AG09319 (cell line): ENCODE measurements around the gene IFT22.

ENCODE experiments used
- DNase-seq: peaks from one replicate; pipeline ENCODE4 v3.0.0-alpha.2; 2010; ENCODE audit warnings: low read depth; ENCODE audit errors: extremely low read depth
- TF ChIP-seq, protein P1 (sequence below): IDR thresholded peaks from 2 replicates; pipeline ENCODE4 v1.5.1; 2011; ENCODE audit warnings: low read depth, mild to moderate bottlenecking, inconsistent platforms, low read length, moderate library complexity

IFT22 gene

DNA sequence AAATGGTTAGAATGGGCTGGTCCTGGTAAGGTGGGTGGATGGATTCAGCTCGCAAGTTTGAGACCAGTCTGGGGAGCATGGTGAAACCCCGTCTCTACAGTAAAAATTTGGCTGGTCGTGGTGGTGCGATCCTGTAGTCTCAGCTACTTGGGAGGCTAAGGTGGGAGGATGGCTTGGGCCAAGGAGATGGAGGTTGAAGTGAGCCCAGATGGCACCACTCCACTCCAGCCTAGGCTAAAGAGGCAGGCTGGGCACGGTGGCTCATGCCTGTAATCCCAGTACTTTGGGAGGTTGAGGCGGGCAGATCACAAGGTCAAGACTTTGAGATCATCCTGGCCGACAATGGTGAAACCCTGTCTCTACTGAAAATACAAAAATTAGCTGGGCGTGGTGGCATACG is 15.3 kb downstream of the IFT22 start:
- TF ChIP-seq, protein P1, sequence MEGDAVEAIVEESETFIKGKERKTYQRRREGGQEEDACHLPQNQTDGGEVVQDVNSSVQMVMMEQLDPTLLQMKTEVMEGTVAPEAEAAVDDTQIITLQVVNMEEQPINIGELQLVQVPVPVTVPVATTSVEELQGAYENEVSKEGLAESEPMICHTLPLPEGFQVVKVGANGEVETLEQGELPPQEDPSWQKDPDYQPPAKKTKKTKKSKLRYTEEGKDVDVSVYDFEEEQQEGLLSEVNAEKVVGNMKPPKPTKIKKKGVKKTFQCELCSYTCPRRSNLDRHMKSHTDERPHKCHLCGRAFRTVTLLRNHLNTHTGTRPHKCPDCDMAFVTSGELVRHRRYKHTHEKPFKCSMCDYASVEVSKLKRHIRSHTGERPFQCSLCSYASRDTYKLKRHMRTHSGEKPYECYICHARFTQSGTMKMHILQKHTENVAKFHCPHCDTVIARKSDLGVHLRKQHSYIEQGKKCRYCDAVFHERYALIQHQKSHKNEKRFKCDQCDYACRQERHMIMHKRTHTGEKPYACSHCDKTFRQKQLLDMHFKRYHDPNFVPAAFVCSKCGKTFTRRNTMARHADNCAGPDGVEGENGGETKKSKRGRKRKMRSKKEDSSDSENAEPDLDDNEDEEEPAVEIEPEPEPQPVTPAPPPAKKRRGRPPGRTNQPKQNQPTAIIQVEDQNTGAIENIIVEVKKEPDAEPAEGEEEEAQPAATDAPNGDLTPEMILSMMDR = no peak
- DNase-seq = no peak

DNA sequence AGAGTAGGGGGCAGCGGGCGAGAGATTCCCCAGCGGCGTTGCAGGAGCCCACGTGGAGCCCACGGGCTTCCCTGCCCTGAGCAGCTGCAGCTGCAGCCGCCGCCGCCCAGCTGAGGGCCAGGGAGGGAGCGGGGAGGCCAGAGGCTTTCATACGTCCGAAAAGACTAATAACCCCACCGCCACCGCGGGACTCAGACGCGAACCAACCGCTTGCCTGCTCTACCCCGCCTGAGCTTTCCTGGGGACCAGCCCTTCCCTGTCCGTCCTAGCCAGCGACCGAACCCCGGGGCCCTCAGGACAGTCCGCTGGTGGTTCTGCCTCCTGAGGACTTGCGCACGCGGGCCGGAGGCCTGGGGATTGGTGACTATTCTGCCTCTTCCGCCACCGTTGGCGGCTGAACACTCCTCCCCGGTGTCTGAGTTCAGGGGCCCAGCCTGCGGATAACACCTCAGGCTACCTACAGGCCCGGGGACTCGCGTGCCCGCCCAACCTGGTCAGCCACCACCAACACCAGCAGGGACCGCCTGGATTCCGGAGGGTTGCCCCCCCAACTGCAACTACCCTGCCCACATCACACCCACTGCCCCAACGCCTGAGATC is 18.4 kb downstream of the IFT22 start:
- TF ChIP-seq, protein P1 = no peak
- no peak for DNase-seq

DNA sequence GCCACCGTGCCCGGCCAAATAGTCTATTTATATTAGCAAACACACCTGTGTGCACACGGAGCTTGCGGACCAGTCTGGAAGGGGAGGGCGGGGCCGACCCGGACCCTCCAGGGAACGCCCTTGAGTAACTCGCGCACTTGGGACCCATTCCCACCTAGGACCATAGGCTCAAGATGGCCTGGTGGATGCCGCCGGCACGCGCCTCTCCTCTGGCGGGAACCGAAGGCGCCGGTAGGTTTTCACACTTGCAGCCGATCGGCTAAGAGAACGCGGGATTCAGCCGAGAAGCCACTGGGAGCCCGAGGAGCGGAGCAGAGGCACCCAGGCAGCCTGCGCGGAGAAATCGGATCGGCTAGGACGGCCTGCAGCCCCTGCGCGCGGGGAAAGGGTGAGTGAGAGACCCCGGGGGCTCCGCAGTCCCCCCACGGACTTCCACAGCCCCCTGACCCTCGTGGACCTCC is 18.9 kb downstream of the IFT22 start:
- TF ChIP-seq, protein P1 = no peak
- DNase-seq = no peak

DNA sequence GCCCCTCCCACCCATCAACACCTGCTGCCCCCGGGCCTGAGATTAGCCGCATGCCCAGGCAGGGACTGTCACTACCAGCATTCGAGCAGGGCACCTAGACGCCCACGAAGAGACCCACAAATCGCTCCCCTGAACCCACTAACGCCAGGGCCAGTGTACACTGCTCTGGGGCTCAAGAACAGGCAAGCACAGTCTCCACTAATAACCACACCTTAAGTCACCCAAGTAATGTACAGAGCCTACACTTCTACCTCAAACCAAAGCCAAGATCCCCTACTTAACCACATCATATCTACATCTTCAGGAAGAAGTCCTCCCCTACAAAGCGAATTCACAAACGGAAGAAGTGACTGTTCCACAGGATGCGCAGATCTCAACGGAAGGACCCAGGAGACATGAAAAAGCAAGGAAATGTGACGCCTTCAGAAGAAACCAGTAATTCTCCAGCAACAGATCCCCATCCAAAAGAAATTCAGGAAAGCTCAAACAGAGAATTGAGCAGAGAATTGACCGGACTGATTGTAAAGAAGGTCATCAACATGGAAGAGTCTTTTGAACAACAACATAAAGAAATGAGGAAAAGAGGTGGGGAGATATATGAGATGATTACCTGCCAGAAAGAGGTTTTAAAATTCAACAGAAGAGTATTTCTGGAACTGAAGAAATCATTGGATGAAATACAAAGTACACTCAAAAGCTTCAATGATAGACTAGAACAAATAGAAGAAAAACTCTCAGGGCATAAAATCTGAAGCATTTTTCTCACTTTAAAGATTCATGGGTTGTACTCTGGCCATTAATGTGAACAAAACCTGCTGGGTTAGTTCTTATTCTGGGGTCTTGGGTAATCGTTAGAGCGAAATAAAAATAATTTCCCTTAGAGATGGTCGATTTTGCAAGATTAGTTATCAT is 20.9 kb downstream of the IFT22 start:
- DNase-seq = no peak
- TF ChIP-seq, protein P1 = no peak

DNA sequence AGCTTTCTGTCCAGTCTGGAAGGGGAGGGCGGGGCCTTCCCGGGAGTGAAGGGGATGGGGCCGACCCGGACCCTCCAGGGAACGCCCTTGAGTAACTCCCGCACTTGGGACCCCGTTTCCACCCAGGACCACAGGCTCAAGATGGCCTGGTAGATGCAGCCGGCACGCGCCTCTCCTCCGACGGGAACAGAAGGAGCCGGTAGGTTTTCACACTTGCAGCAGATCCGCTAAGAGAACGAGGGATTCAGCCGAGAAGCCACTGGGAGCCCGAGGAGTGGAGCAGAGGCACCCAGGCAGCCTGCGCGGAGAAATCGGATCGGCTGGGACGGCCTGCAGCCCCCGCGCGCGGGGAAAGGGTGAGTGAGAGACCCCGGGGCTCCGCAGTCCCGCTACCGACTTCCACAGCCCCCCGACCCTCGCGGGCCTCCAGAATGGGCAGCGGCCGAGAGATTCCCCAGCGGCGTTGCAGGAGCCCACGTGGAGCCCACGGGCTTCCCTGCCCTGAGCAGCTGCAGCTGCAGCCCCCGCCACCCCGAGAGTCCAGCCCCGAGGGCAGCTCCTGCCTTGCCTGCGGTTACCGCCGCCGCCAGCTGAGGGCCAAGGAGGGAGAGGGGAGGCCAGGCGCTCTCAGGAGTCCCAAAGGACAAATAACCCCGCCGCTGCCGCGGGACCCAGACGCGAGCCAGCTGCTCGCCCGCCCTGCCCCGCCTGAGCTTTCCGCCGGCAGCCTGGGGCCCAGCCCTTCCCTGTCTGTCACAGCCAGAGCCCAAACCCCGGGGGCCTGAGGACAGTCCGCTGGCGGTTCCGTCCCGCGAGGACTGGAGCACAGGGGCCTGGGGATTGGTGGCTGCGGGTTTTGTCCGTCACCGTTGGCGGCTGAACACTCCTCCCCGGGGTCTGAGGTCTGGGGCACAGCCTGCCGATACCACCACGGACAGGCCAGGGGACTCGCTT is 21.8 kb downstream of the IFT22 start:
- TF ChIP-seq, protein P1 = no peak
- no peak for DNase-seq

DNA sequence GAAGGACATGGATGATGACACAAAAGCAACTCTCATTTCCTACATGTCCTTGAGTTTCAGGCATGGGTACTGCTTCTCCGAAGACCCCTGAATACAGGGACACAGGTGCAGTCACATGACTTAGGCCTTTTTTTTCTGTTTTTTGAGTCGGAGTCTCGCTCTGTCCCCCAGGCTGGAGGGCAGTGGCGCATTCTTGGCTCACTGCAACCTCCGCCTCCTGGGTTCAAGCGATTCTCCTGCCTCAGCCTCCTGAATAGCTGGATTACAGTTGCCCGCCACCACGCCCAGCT is 26.8 kb downstream of the IFT22 start:
- DNase-seq = no peak
- TF ChIP-seq, protein P1 = no peak
